ENCODE data around the gene MSRB1. TPM values are rescaled to one million over a fixed set of nuclear protein-coding genes. Genes with fewer than 3 reads are reported as not detected.

MSRB1 gene
- total and polyA plus RNA-seq, 9 of the 15 experiments (the other 6 are each of a cell fraction or from before 2014, with no cell fraction given), result 5.4 to 33.7 (median 25.7) TPM

- TF ChIP-seq NKRF (IDR thresholded peaks at IDR 0.05; ENCODE audit: borderline replicate concordance) (no peak; the same call in 1 of the 2 replicates), HDGF (IDR thresholded peaks at IDR 0.05) (no peak), ZC3H4 (CRISPR knock-in tag; IDR thresholded peaks at IDR 0.05; ENCODE audit: borderline replicate concordance) (no peak), PTBP1 (IDR thresholded peaks at IDR 0.05; ENCODE audit: low read depth, low read length) (no peak; the same call in 1 of the 2 replicates), IRF9 (tag; IDR thresholded peaks at IDR 0.05) (no peak), MED1 (CRISPR knock-in tag; IDR thresholded peaks at IDR 0.05; ENCODE audit: borderline replicate concordance) (no peak), U2AF1 (optimal IDR thresholded peaks at IDR 0.05; ENCODE audit: low read depth, low read length) (peak; percentile 87), HIVEP1 (CRISPR knock-in tag; IDR thresholded peaks at IDR 0.05) (no peak), CUX1 (CRISPR knock-in tag; IDR thresholded peaks at IDR 0.05) (no peak), ZNF609 (CRISPR knock-in tag; IDR thresholded peaks at IDR 0.05; ENCODE audit: borderline replicate concordance) (peak; percentile 50; the same call in 1 of the 2 replicates), FOSL1 (tag; conservative IDR thresholded peaks at IDR 0.05) (peak; percentile 53; the same call in 1 of the 2 replicates), ZNF584 (CRISPR knock-in tag; IDR thresholded peaks at IDR 0.05; ENCODE audit: low read depth) (peak; percentile 92)
Observed at GRCh38 chr16:1983544-1984346, 40.7 kb upstream of the MSRB1 start, which contains the start of gene GFER (continued).
